HFFc6 (cell line): ENCODE measurements around the gene CPN1. TPM values are rescaled to one million over a fixed set of nuclear protein-coding genes. Genes with fewer than 3 reads are reported as not detected.

Experiments
- DNase-seq: peaks from one replicate; pipeline ENCODE4 v3.0.0-alpha.2; 2018
- H3K27ac Mint-ChIP-seq: 2 replicates; pipeline ENCODE4 v1.8.0; 2020; ENCODE audit warnings: mild to moderate bottlenecking, mixed read lengths
- H3K27me3 Mint-ChIP-seq: 2 replicates; pipeline ENCODE4 v1.8.0; 2021; ENCODE audit warnings: mild to moderate bottlenecking, moderate library complexity, mixed read lengths; ENCODE audit not compliant: insufficient read depth
- H3K36me3 Mint-ChIP-seq: 2 replicates; pipeline ENCODE4 v1.8.0; 2021; ENCODE audit warnings: low read depth, mixed read lengths
- H3K4me1 Mint-ChIP-seq: 2 replicates; pipeline ENCODE4 v1.8.0; 2020; ENCODE audit warnings: low read depth, mixed read lengths
- H3K4me3 Mint-ChIP-seq: 2 replicates; pipeline ENCODE4 v1.8.0; 2020; ENCODE audit warnings: mild to moderate bottlenecking, moderate library complexity, mixed read lengths
- H3K9me3 Mint-ChIP-seq: 2 replicates; pipeline ENCODE4 v1.8.0; 2020; ENCODE audit warnings: mild to moderate bottlenecking, mixed read lengths
- total RNA-seq, 6 experiments: library from RNA; stranded (reverse); fragmentation: NEBNext Ultra II Directional; extraction: Animal tissue kit (Norgen Biotek cat#: 25700); gene quantifications; 2 replicates in 1 of 6; 3 replicates in 5 of 6; pipeline ENCODE4 v1.2.3, GENCODE V29; 2021
- TF ChIP-seq, protein P1 (sequence below): fragments of 200-600 bp; sonication (generic); IDR thresholded peaks from 2 replicates; pipeline ENCODE4 v1.5.0; 2021; ENCODE audit warnings: antibody characterized with exemption, mild to moderate bottlenecking

CPN1 gene
- total RNA-seq, 6 experiments from 2014 or later = not detected

DNA sequence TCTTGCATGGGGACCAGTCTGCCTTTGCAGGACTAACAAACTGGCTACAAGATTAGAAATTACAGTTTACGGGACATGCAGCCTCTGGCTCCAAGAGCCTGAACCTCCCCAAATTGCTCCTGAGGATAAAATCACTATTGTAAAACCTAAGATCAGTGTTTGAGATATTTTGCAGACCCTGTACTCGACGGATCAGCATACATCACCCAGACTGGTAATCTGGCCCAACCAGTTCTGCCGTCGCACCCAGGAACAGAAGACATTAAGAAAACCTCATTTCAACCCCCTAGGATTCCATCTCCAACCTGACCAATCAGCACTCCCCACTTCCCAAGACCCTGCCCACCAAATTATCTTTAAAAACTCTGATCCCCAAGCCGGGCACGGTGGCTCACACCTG, 44.8 kb downstream of the CPN1 start:
- no peak for DNase-seq
- TF ChIP-seq, protein P1, sequence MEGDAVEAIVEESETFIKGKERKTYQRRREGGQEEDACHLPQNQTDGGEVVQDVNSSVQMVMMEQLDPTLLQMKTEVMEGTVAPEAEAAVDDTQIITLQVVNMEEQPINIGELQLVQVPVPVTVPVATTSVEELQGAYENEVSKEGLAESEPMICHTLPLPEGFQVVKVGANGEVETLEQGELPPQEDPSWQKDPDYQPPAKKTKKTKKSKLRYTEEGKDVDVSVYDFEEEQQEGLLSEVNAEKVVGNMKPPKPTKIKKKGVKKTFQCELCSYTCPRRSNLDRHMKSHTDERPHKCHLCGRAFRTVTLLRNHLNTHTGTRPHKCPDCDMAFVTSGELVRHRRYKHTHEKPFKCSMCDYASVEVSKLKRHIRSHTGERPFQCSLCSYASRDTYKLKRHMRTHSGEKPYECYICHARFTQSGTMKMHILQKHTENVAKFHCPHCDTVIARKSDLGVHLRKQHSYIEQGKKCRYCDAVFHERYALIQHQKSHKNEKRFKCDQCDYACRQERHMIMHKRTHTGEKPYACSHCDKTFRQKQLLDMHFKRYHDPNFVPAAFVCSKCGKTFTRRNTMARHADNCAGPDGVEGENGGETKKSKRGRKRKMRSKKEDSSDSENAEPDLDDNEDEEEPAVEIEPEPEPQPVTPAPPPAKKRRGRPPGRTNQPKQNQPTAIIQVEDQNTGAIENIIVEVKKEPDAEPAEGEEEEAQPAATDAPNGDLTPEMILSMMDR = no peak
- H3K4me3 Mint-ChIP-seq = no peak overlapping the region
- peaks cover 31% of the 10 kb centered on the region; the same call in 1 of the 2 replicates for H3K4me1 Mint-ChIP-seq
- no peaks in the 10 kb centered on the region for H3K9me3 Mint-ChIP-seq
- no peak overlapping the region for H3K27ac Mint-ChIP-seq
- H3K27me3 Mint-ChIP-seq = peaks cover 3% of the 10 kb centered on the region
- H3K36me3 Mint-ChIP-seq = no peaks in the 10 kb centered on the region

DNA sequence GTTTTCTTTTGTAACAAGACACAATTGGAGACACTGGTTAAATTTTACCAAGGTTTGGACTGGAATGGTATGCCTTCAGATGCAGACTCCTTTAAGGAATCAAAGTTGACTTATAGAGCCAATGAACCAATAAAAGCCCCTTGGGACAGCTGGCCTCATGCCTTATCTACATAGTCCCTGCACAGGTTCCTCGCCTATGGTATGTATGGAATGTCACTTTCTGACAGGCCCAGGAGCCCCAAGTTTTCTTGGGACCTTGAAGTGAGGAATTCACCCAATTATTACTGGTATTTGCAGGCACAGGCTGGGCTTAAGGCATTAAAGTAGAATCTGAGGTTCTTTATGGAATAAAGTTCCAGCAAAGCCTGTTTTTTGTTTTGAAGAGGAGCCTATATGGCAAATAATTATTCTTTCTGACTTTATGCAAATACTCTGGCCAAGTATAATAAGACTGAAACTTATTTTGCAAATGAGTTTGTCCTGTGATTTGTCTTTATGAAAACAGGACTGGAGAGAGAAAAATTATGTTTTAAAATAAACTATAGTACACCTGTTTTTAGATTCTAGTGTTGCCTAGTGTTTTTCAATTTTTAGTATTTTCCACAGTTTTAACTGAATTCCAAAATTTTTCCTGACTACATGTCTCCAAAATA, 47.8 kb downstream of the CPN1 start:
- TF ChIP-seq, protein P1 = no peak
- peaks cover 2% of the 10 kb centered on the region; the same call in 1 of the 2 replicates for H3K9me3 Mint-ChIP-seq
- no peak for DNase-seq
- peaks cover 2% of the 10 kb centered on the region for H3K27me3 Mint-ChIP-seq
- no peak overlapping the region for H3K4me3 Mint-ChIP-seq
- H3K27ac Mint-ChIP-seq = no peak overlapping the region
- H3K4me1 Mint-ChIP-seq = peaks cover 19% of the 10 kb centered on the region; the same call in 1 of the 2 replicates
- no peaks in the 10 kb centered on the region for H3K36me3 Mint-ChIP-seq

DNA sequence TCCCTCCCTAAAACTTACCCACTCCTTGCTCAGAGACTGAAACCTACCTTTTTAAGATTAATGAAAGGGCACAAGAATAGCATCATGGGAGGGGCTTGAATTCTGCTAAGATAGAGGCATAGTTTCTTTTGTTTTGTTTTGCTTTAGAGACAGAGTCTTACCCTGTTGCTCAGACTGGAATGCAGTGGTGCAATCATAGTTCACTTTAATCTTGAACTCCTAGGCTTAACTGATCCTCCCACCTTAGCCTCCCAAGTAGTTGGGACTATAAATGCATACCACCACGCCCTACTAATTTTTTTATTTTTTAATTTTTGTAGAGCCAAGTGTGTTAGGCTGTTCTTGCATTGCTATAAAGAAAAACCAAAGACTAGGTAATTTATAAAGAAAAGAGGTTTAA, 54.3 kb downstream of the CPN1 start:
- Mint-ChIP-seq H3K27me3 (peaks cover 3% of the 10 kb centered on the region; the same call in 1 of the 2 replicates), H3K4me3 (no peak overlapping the region), H3K4me1 (peaks cover 15% of the 10 kb centered on the region), H3K9me3 (peaks cover 20% of the 10 kb centered on the region), H3K36me3 (peaks cover 13% of the 10 kb centered on the region), H3K27ac (no peak overlapping the region)
- DNase-seq = no peak
- TF ChIP-seq, protein P1 = no peak

DNA sequence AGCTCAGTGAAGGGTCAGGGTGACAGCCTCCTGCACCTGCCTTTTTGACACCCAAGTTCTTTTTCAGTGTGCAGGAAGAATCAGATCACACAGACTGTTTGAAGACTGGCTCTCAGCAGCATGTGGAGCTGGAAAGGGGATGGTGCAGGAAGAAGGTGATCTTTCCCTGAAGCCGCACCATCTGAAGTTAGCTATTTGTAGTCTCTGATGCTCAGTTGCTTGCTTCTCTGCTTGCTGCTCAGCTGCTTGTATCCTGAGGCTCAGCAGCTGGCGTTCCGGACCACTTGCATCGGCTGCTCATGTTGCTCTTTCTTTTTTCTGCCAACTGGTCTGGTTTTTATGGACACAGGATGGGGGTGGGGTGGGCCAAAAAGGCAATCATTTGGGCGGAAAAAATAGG, 56.1 kb downstream of the CPN1 start:
- Mint-ChIP-seq H3K4me1 (peaks cover 20% of the 10 kb centered on the region), H3K4me3 (peak overlapping the region; percentile 37; the same call in 1 of the 2 replicates), H3K27ac (no peak overlapping the region), H3K9me3 (peaks cover 20% of the 10 kb centered on the region), H3K36me3 (peaks cover 13% of the 10 kb centered on the region), H3K27me3 (peaks cover 4% of the 10 kb centered on the region)
- no peak for DNase-seq
- TF ChIP-seq, protein P1 = no peak

DNA sequence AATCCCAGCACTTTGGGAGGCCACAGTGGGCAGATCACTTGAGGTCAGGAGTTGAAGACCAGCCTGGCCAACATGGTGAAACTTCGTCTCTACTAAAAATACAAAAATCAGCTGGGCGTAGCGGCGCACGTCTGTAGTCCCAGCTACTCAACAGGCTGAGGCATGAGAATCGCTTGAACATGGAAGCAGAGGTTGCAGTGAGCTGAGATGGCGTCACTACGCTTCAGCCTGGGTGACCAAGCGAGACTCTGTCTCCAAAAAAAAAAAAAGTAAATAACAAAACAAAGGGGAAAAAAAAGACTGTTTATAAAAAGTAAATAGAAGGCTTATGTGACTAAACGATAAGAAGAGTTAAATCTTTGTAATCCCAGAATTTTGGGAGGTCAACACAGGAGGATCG, 56.9 kb downstream of the CPN1 start:
- H3K27ac Mint-ChIP-seq = no peak overlapping the region
- H3K9me3 Mint-ChIP-seq = peaks cover 20% of the 10 kb centered on the region
- H3K36me3 Mint-ChIP-seq = peaks cover 13% of the 10 kb centered on the region
- peaks cover 28% of the 10 kb centered on the region for H3K4me1 Mint-ChIP-seq
- peaks cover 6% of the 10 kb centered on the region for H3K27me3 Mint-ChIP-seq
- H3K4me3 Mint-ChIP-seq = no peak overlapping the region
- TF ChIP-seq, protein P1 = no peak
- DNase-seq = no peak
